Urinary bladder (tissue), 4 donors: ENCODE results near the gene STXBP5. TPM values are rescaled to one million over a fixed set of nuclear protein-coding genes. Genes with fewer than 3 reads are reported as not detected.

Experiments used
- DNase-seq: peaks from one replicate; pipeline ENCODE4 v3.0.0-alpha.2; 2015; ENCODE audit errors: extremely low spot score
- H3K27ac ChIP-seq: one replicate; pipeline ENCODE4 v1.5.1; 2013; ENCODE audit warnings: low read depth, mild to moderate bottlenecking, moderate library complexity
- H3K36me3 ChIP-seq: one replicate; pipeline ENCODE4 v1.6.1; 2013; ENCODE audit warnings: mild to moderate bottlenecking, moderate library complexity; ENCODE audit not compliant: insufficient read depth
- H3K4me1 ChIP-seq: one replicate; pipeline ENCODE4 v1.6.1; 2013; ENCODE audit warnings: mild to moderate bottlenecking, moderate library complexity; ENCODE audit not compliant: insufficient read depth
- H3K4me3 ChIP-seq: one replicate; pipeline ENCODE4 v1.5.1; 2013; ENCODE audit warnings: low read depth, low read length
- WGBS: extraction: QIAGEN DNeasy Blood & Tissue Kit; methylation state at CpG from one replicate; pipeline ENCODE4 v1.1.7; 2013; 5-methylcytosine and 5-hydroxymethylcytosine counted together
- polyA plus RNA-seq: library from polyadenylated mRNA; stranded (reverse); fragments of 200-250 nt; gene quantifications from one replicate; pipeline ENCODE4 v1.2.3, GENCODE V29; 2013
- total RNA-seq: library from RNA; depleted of rRNA; stranded (reverse); fragments of >200 nt; gene quantifications from one replicate; pipeline ENCODE4 v1.2.3, GENCODE V29; 2014
- donor health status: healthy with polysubstance abuse.
- donor health status: healthy.

The STXBP5 gene
- total and polyA plus RNA-seq, 2 donors, result 6.8 to 37.9 TPM

GRCh38 chr6:147167576-147168461, 36.4 kb upstream of the STXBP5 start:
- no peak overlapping the region for H3K27ac ChIP-seq
- DNase-seq, result no peak
- no peaks in the 10 kb centered on the region for H3K4me1 ChIP-seq
- WGBS, result 71% methylated on average over 4 of the region's 4 CpGs
- H3K4me3 ChIP-seq, result no peak overlapping the region
- no peaks in the 10 kb centered on the region for H3K36me3 ChIP-seq

DNA sequence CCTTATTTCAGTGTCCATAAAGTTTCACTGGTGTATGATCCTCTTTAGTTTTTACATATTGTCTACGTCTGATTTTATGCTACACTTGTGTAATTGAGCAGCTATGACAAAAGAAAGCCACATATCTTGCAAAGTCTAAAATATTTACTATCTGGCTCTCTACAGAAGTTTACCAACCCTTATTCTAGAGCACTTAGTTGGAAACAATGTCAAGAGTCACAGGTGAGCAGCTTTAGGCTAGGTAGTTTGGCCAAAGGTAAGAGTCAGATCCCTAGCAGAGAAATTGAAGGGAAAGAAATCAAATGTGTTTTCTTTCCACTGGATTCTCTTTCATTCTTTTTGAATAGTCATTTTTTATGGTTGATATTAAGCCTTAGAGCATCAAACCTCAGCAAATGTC, 34.7 kb upstream of the STXBP5 start:
- DNase-seq, result no peak
- 94% methylated on average over 1 of the region's 1 CpG for WGBS
- Histone ChIP-seq H3K36me3 (no peaks in the 10 kb centered on the region), H3K4me1 (no peaks in the 10 kb centered on the region), H3K27ac (no peak overlapping the region), H3K4me3 (no peak overlapping the region)

DNA sequence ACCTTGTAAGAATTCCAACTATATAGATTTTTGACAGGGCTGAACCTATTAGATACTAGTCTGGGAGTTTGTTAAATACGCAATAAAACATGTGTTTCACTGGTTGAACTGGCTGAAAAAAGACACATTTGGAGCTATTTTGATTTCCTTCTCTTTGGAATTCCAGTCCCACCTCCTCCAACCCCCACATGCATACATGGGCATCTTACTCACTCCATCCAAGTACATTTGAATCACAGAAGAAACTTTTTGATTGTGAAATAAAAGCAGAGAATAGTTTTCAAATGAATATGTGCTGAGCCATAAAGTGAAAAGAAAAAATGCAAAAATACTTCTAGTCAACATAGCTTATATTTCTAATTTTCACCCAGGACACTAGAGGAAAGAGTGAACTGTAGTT, 33.9 kb upstream of the STXBP5 start:
- H3K27ac ChIP-seq, result no peak overlapping the region
- 95% methylated on average over 1 of the region's 1 CpG for WGBS
- no peak overlapping the region for H3K4me3 ChIP-seq
- no peaks in the 10 kb centered on the region for H3K4me1 ChIP-seq
- no peak for DNase-seq
- H3K36me3 ChIP-seq, result no peaks in the 10 kb centered on the region

DNA sequence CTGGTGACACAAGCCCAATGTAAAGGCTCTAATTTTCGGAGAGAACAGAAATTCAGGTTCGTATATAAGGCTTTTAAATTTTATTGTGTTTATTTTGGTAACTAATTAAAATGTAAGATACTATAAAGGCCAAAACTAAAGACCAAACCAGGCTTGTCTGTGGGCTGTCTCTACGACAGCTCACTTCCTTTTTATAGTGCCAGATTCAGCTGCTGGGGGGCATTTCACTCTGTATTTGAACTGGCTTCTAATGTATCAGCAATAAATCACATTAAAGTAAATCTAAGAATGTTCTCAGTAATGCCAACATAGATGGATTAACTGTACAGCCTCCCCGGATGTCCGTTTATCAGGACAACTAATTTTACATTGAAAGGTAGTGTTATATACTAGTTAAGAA, 31.1 kb upstream of the STXBP5 start:
- no peak overlapping the region for H3K4me3 ChIP-seq
- no peaks in the 10 kb centered on the region for H3K4me1 ChIP-seq
- no peaks in the 10 kb centered on the region for H3K36me3 ChIP-seq
- 40% methylated on average over 5 of the region's 5 CpGs for WGBS
- no peak overlapping the region for H3K27ac ChIP-seq
- DNase-seq, result no peak

- DNase-seq, result no peak
- Histone ChIP-seq H3K27ac (no peak overlapping the region), H3K4me1 (no peaks in the 10 kb centered on the region), H3K36me3 (no peaks in the 10 kb centered on the region), H3K4me3 (no peak overlapping the region)
- 89% methylated on average over 3 of the region's 3 CpGs for WGBS
Measured at GRCh38 chr6:147173675-147174308, 30.4 kb upstream of the STXBP5 start.

DNA sequence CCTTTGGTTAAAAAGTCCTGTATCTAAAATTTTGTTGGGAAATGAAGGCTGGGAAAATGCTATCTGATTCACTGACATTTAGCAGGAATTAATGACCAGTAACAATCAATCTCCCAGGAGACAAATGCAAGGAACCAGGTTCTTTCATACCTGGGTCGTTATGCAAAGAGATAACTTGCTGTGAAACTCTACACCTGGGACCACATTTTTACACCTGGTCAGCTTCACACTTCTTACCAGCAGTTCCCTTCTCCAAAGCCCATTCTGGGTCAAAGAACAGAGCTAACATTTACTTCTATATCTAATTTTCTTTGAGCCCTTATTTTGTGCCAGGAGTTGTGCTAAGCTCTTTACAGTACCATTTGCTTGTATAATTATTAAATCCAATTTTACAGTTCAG, 27.4 kb upstream of the STXBP5 start:
- DNase-seq, result no peak
- Histone ChIP-seq H3K27ac (no peak overlapping the region), H3K36me3 (no peaks in the 10 kb centered on the region), H3K4me3 (no peak overlapping the region), H3K4me1 (no peaks in the 10 kb centered on the region)
- 15% methylated on average over 1 of the region's 1 CpG for WGBS

DNA sequence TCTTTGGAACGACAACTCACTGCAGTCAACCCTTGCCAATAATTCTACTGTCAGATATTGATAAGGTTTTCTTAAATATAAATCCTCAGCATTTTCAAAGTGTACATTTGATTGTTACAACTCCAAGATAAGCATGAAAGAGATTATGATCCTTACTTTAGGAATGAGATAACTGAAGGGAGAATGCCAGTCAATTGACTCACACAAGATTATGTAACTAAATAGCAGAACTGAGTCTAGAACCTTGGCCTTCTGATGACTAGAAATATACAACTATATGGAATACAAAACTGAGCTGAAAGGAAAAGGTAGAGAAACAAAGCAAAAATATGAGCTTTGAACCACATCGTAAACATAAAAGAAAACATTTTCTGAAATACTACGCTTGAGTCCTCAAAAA, 26.9 kb upstream of the STXBP5 start:
- DNase-seq, result no peak
- H3K27ac ChIP-seq, result no peak overlapping the region
- H3K36me3 ChIP-seq, result no peaks in the 10 kb centered on the region
- no peaks in the 10 kb centered on the region for H3K4me1 ChIP-seq
- H3K4me3 ChIP-seq, result no peak overlapping the region
- WGBS, result 82% methylated on average over 3 of the region's 3 CpGs

DNA sequence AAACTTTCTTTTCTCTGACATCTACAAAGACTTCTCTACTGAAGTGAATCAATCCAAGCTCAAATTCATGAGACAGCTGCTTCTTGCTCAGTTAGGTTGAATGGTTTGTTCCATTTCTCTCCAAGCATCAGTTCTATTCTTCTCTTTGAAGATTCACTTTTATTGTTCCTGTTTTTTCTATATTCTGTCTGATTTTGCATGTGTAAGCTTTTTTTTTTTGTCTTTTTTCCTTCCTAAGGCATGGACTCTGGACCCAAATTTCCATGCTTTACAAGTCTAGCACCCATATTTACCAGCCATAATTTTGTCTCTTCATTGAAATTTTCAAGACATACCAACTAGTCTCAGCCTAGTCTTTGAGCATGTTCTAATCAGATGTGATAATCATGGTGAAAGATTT, 25.9 kb upstream of the STXBP5 start:
- Histone ChIP-seq H3K4me1 (no peaks in the 10 kb centered on the region), H3K36me3 (no peaks in the 10 kb centered on the region), H3K4me3 (no peak overlapping the region), H3K27ac (no peak overlapping the region)
- DNase-seq, result no peak

DNA sequence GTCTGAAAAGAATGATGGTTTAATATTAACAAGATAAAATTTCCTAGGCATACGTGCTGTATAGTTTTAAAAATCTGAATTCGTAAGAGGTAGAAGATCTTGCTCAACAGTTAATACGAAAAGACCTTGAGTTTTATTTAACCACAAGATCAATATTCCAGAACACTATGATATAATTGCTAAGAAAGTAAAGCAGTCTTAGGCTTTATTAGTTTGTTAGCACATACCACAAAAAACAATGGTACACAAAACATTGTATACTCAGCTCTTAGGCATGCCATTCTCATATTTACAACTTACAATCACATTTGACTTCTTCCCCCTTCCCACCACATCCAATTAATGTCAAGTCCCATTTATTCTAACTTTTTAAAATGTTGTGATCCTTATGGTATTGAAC, 24.4 kb upstream of the STXBP5 start:
- no peak for DNase-seq
- H3K4me1 ChIP-seq, result no peaks in the 10 kb centered on the region
- H3K36me3 ChIP-seq, result no peaks in the 10 kb centered on the region
- no peak overlapping the region for H3K4me3 ChIP-seq
- WGBS, result 73% methylated on average over 3 of the region's 3 CpGs
- H3K27ac ChIP-seq, result no peak overlapping the region

- no peaks in the 10 kb centered on the region for H3K36me3 ChIP-seq
- no peak overlapping the region for H3K27ac ChIP-seq
- no peak overlapping the region for H3K4me3 ChIP-seq
- no peaks in the 10 kb centered on the region for H3K4me1 ChIP-seq
- 81% methylated on average over 7 of the region's 7 CpGs for WGBS
- no peak for DNase-seq
Measured at GRCh38 chr6:147180926-147181325, 23.3 kb upstream of the STXBP5 start.

- no peak overlapping the region for H3K27ac ChIP-seq
- H3K4me1 ChIP-seq, result no peaks in the 10 kb centered on the region
- DNase-seq, result no peak
- no peaks in the 10 kb centered on the region for H3K36me3 ChIP-seq
- WGBS, result 91% methylated on average over 1 of the region's 1 CpG
- no peak overlapping the region for H3K4me3 ChIP-seq
Measured at GRCh38 chr6:147184379-147184778, 19.8 kb upstream of the STXBP5 start.

DNA sequence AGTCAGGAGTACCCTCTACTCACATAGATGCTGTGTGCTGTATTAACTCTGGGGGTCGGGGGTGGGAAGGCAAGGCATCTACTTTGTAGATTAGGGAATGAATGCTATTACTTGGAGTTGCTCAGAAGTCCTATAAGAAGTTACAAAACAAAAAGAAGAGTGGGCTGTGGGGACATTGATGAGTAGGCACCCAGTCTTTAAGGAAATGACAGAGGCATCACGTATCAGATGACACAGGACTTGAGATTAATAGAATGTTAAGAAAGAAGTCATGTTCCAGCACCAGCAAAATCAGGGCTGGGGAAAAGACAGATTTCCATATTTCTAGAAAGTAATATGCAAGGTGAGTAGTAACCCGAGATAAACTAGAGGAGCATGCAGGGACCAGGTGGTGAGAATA, 19.0 kb upstream of the STXBP5 start:
- no peak overlapping the region for H3K27ac ChIP-seq
- no peak for DNase-seq
- WGBS, result 82% methylated on average over 3 of the region's 3 CpGs

DNA sequence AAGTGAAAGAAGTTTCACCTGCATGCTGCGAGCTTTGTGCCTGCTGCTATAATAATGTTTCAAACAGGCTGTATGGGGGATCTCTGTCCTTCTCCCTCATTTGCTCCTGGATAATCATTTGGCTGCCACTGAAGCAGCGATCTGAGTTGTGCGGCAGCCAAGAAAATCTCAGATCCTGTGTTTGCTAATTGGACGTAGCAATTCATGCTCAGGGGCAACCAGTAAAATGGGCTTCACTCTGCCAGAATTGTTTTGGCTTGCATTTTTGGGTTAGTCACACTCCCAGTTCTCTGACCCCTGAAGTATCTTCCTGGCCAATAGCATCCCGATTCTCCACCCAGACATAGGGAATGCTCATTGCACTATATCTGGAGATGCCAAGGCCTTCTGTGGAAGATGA, 13.7 kb upstream of the STXBP5 start:
- H3K36me3 ChIP-seq, result no peaks in the 10 kb centered on the region
- H3K4me1 ChIP-seq, result no peaks in the 10 kb centered on the region
- H3K27ac ChIP-seq, result no peak overlapping the region
- 91% methylated on average over 5 of the region's 5 CpGs for WGBS
- DNase-seq, result no peak
- no peak overlapping the region for H3K4me3 ChIP-seq

More for the DNA sequence above, 19.0 kb upstream of the STXBP5 start:
- Histone ChIP-seq H3K4me3 (no peak overlapping the region), H3K4me1 (no peaks in the 10 kb centered on the region), H3K36me3 (no peaks in the 10 kb centered on the region)

- Histone ChIP-seq H3K4me3 (no peak overlapping the region), H3K36me3 (no peaks in the 10 kb centered on the region), H3K4me1 (no peaks in the 10 kb centered on the region), H3K27ac (no peak overlapping the region)
- DNase-seq, result no peak
- 52% methylated on average over 3 of the region's 3 CpGs for WGBS
Measured at GRCh38 chr6:147192278-147192911, 11.8 kb upstream of the STXBP5 start.
